ENCODE data around the gene TSPAN9. TPM values are rescaled to one million over a fixed set of nuclear protein-coding genes. Genes with fewer than 3 reads are reported as not detected.

TSPAN9 gene
- total RNA-seq, 1 donor from 2014 or later = 0.09 TPM

DNA sequence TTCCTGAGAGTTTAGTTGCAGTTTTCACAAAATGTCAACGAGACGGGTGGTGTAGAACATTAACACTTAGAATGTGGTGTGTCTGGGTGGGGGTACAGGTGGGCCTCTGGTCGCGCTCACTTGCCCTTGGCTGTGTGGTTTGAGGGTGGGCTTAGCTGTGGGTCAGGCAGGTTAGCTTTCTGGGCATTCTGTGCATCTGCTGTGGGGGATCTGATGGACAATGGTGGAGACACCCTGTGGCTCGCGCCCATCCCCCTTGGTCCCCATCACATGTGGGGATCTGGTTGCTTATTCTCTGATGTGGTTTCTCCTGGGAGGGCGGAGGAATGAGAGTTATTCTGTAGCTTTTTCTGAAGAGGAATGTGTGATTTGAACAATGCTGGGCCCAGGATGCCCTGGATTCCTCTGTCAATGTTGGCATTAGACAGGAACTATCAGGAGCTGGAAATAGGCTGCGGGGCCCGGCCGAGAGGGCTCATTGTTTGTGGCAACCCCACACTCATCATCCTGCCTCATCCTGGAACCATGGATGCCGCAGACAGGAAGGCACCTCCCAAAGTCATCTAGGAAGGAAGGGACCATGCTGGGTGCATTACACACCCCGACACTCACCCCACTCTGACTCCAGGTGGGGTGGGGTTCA is 101.6 kb downstream of the TSPAN9 start:
- H3K4me3 Mint-ChIP-seq = no peak overlapping the region
- H3K36me3 Mint-ChIP-seq (ENCODE audit: low read depth) = no peaks in the 10 kb centered on the region
- H3K4me1 Mint-ChIP-seq = no peaks in the 10 kb centered on the region
- DNase-seq = no peak
- no peaks in the 10 kb centered on the region for H3K9me3 Mint-ChIP-seq
- no peak overlapping the region for H3K27ac Mint-ChIP-seq
- H3K27me3 Mint-ChIP-seq = peaks cover 11% of the 10 kb centered on the region
- intact Hi-C loops (cut with micrococcal nuclease) = no loop called here

DNA sequence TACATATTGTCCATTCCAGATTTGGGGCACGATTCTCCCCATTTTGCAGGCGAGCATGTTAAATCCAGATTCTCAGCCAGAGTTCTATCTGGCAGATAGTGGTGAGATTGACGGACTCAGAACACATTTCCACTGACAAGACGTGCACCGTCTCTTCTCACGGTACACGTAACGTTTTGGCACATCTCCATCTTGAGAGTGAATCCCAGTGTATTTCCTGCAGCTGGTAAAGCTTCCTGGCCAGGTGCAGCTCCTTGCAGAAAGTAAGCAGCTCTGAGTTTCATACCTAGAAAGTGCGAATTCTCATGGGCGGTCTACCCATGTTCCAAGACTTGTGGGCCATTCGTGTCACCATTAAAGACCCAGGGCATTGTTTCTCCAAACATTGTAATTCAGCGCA is 102.6 kb downstream of the TSPAN9 start:
- Mint-ChIP-seq H3K36me3 (ENCODE audit: low read depth) (no peaks in the 10 kb centered on the region), H3K4me3 (no peak overlapping the region), H3K27ac (no peak overlapping the region), H3K4me1 (no peaks in the 10 kb centered on the region), H3K27me3 (peaks cover 11% of the 10 kb centered on the region), H3K9me3 (no peaks in the 10 kb centered on the region)
- intact Hi-C loops (cut with micrococcal nuclease) = no loop called here
- no peak for DNase-seq

GRCh38 chr12:3182426-3182825 is 105.2 kb downstream of the TSPAN9 start:
- intact Hi-C loops (cut with micrococcal nuclease) = no loop called here
- Mint-ChIP-seq H3K27me3 (peaks cover 11% of the 10 kb centered on the region), H3K4me1 (no peaks in the 10 kb centered on the region), H3K36me3 (ENCODE audit: low read depth) (no peaks in the 10 kb centered on the region), H3K27ac (no peak overlapping the region), H3K4me3 (no peak overlapping the region), H3K9me3 (no peaks in the 10 kb centered on the region)
- DNase-seq = no peak

- intact Hi-C loops (cut with micrococcal nuclease) = no loop called here
- Mint-ChIP-seq H3K36me3 (ENCODE audit: low read depth) (no peaks in the 10 kb centered on the region), H3K4me3 (no peak overlapping the region)
Measured at GRCh38 chr12:3184485-3184884, 107.3 kb downstream of the TSPAN9 start.

DNA sequence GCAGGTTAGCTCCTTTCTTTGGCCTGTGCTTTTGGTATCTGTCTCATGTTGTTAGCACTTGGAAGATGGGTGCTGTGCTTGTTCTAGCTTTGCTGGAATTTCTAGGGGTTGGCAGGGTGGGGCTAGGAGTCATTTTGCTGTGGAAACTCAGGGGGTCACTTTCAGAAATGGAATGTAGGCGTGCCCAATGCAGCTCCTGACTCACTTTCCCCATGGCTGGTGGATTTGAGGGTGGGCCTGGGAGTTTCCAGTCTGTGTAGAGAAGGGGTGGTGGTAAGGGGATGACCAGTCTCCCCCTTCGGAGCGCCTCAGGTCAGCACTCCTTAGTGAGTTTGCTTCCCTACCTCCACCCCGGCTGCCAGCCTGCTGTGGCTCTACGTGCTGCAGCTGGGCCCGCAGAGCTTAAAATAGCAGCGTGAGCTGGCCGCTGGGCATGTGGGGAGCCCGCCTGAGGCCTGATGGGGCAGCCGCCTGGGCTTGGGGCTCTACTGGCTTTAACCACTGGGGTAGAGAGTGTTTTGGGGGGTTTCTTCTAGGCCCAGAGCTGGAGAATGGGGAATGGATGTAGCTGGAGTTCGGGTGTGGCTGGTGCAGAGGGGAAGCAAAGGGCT is 108.2 kb downstream of the TSPAN9 start:
- DNase-seq = no peak
- H3K27me3 Mint-ChIP-seq = peaks cover 2% of the 10 kb centered on the region
- H3K4me3 Mint-ChIP-seq = no peak overlapping the region
- H3K9me3 Mint-ChIP-seq = no peaks in the 10 kb centered on the region
- no peaks in the 10 kb centered on the region for H3K4me1 Mint-ChIP-seq
- H3K36me3 Mint-ChIP-seq (ENCODE audit: low read depth) = no peaks in the 10 kb centered on the region
- intact Hi-C loops (cut with micrococcal nuclease) = no loop called here
- H3K27ac Mint-ChIP-seq = no peak overlapping the region

More at GRCh38 chr12:3184485-3184884, 107.3 kb downstream of the TSPAN9 start:
- Mint-ChIP-seq H3K27me3 (peaks cover 3% of the 10 kb centered on the region), H3K27ac (no peak overlapping the region), H3K4me1 (no peaks in the 10 kb centered on the region), H3K9me3 (no peaks in the 10 kb centered on the region)
- no peak for DNase-seq

DNA sequence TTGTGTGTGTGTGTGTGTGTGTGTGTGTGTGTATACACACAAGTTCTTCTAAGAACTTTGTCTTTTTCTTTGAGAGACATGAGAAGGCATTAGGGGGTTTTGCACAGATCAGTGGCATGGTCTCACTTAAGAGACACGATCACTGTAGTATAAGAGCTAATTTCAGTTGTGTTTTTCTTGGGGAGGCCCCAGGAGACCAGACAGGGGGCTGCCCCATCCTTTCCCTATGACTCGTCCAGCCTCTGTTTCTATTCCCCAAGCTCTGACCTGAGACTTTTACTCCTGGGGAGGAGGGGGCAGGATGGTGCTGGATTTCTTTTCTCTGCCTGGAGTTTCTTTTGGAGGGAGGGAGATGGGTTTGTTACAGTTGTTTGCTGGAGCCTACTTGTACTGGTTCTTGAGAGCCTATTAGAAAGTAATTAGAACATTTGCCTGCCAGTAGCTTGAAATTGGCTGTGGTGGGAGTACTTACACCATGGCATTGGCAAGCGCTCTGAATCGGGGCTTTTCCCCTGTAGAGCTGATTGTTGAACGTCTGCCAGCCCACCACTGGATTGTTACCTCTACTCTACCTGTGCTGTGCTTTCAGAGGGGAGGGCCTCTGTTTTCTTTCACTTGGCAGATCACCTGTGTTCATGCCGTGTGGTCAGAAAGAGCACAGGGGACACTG is 109.5 kb downstream of the TSPAN9 start:
- no peak overlapping the region for H3K27ac Mint-ChIP-seq
- no peaks in the 10 kb centered on the region for H3K36me3 Mint-ChIP-seq (ENCODE audit: low read depth)
- peaks cover 4% of the 10 kb centered on the region for H3K27me3 Mint-ChIP-seq
- intact Hi-C loops (cut with micrococcal nuclease) = no loop called here
- H3K4me1 Mint-ChIP-seq = no peaks in the 10 kb centered on the region
- H3K9me3 Mint-ChIP-seq = no peaks in the 10 kb centered on the region
- H3K4me3 Mint-ChIP-seq = no peak overlapping the region
- DNase-seq = no peak

DNA sequence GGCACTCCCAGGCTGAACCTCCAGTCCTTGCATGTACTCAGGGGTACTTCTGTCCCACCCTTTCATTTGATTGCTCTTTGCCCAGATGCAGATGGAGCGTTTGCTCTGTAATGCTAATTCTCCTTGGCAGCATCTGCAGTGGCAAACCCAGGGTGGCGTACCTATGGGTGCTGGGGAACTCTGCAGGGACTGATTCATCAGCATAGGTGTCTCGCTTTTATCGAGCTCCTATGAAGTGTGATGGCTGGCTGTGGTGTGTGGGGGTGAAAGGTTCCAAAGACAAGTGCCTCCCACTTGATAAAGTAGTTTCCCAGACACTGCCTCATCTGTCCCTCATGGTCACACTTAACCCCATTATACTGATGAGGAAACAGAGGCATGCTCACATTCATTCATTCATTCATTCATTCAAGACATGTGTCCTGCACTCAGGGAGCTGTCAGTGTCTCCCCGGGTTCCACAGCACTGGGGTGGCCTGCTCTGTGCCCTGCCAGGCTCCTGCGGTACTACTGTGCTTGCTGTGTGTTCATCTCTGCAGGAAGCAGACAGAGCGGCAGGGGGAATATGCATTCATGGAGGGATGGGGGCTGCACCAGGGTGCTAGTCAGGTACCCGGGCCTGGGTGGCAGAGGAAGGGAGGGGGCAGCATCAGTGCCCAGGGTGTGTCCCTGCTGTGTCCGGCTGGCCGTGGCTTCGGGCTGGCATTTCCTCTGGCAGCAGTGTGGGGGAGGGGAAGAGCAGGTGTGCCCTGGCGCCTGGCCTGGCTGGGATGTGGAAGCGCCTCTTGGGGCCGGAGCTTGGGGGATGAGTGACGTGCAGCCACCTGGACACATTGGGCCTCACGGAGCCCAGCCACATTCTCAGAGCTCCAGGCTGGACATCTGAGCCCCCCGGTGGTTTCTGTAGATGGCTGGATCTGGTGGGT is 110.9 kb downstream of the TSPAN9 start:
- no peak for DNase-seq
- Mint-ChIP-seq H3K36me3 (ENCODE audit: low read depth) (no peaks in the 10 kb centered on the region), H3K27ac (no peak overlapping the region), H3K9me3 (no peaks in the 10 kb centered on the region), H3K4me3 (no peak overlapping the region), H3K27me3 (peaks cover 4% of the 10 kb centered on the region), H3K4me1 (no peaks in the 10 kb centered on the region)
- intact Hi-C loops (cut with micrococcal nuclease) = no loop called here

DNA sequence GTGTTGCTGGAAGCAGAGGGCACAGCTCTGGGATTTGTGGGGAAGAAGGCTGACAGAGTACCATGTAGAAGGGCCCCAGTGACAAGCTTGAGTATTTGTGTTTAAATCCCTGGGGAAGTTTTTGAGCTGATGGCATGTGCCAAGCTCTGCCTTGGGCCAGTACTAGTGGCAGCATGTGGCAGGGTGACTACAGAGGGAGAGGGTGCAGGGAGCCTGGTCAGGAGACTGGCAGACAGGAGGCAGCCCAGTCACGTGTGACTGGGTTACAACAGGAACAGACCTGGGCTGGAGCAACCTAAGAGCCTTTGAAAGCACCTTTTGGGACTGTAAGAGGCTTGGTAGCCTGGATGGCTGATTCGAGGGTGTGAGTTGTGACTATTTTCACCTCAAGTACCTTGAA is 112.1 kb downstream of the TSPAN9 start:
- Mint-ChIP-seq H3K9me3 (no peaks in the 10 kb centered on the region), H3K4me1 (no peaks in the 10 kb centered on the region), H3K27ac (no peak overlapping the region), H3K27me3 (peaks cover 6% of the 10 kb centered on the region), H3K4me3 (no peak overlapping the region), H3K36me3 (ENCODE audit: low read depth) (no peaks in the 10 kb centered on the region)
- DNase-seq = no peak
- intact Hi-C loops (cut with micrococcal nuclease) = no loop called here

GRCh38 chr12:3190101-3190500 is 112.9 kb downstream of the TSPAN9 start:
- intact Hi-C loops (cut with micrococcal nuclease) = no loop called here
- no peak for DNase-seq
- Mint-ChIP-seq H3K4me1 (no peaks in the 10 kb centered on the region), H3K4me3 (no peak overlapping the region), H3K27me3 (peaks cover 6% of the 10 kb centered on the region), H3K27ac (no peak overlapping the region), H3K36me3 (ENCODE audit: low read depth) (no peaks in the 10 kb centered on the region), H3K9me3 (no peaks in the 10 kb centered on the region)

DNA sequence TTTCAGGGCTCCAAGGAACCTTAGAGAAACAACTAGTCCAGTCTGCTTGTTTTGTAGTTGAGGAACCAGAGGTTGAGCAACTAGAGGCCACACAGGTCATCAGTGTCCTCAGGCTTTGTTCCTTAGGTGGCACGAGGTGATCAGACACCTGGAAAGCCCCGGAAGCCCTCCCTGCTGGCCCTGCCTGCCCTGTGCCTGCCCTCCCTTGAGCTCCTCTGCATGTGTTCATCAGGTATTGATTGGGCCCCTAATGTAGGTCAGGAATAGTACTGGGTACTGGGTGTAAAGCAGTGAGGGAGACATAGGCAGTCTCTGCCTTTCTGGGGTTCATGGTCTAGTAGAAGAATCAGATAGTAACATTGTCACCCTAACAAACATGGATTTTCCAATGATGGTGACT is 114.3 kb downstream of the TSPAN9 start:
- Mint-ChIP-seq H3K4me3 (no peak overlapping the region), H3K36me3 (ENCODE audit: low read depth) (no peaks in the 10 kb centered on the region), H3K9me3 (no peaks in the 10 kb centered on the region), H3K27me3 (peaks cover 11% of the 10 kb centered on the region), H3K27ac (no peak overlapping the region), H3K4me1 (no peaks in the 10 kb centered on the region)
- no peak for DNase-seq
- intact Hi-C loops (cut with micrococcal nuclease) = no loop called here

DNA sequence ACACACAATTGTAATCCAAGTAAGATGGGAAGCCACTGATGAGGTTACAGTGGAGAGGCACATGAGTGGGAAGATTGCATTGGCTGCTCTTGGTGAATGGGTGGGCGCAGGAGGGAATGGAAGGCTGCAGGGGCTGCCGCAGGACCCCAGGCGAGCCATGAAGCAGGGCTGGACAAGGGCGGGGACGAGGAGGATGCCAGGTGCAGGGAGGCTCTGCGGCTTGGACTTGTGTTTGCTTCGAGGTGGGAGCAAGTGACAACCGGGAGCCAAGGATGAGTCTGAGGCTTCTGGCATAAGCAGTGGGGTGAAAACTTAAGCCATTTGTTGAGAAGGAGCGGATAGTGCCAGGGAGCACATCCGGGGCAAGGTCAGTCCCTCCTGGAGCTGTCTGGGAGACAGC is 115.0 kb downstream of the TSPAN9 start:
- H3K9me3 Mint-ChIP-seq = no peaks in the 10 kb centered on the region
- intact Hi-C loops (cut with micrococcal nuclease) = no loop called here
- no peak for DNase-seq
- H3K27ac Mint-ChIP-seq = no peak overlapping the region
- no peak overlapping the region for H3K4me3 Mint-ChIP-seq
- no peaks in the 10 kb centered on the region for H3K36me3 Mint-ChIP-seq (ENCODE audit: low read depth)
- H3K27me3 Mint-ChIP-seq = peaks cover 16% of the 10 kb centered on the region
- H3K4me1 Mint-ChIP-seq = no peaks in the 10 kb centered on the region

GRCh38 chr12:3193131-3193530 is 116.0 kb downstream of the TSPAN9 start:
- Mint-ChIP-seq H3K27ac (no peak overlapping the region), H3K4me3 (no peak overlapping the region), H3K9me3 (no peaks in the 10 kb centered on the region), H3K4me1 (no peaks in the 10 kb centered on the region), H3K36me3 (ENCODE audit: low read depth) (no peaks in the 10 kb centered on the region), H3K27me3 (peaks cover 16% of the 10 kb centered on the region)
- DNase-seq = no peak
- intact Hi-C loops (cut with micrococcal nuclease) = no loop called here

GRCh38 chr12:3193755-3194154 is 116.6 kb downstream of the TSPAN9 start:
- intact Hi-C loops (cut with micrococcal nuclease) = no loop called here
- DNase-seq = no peak
- Mint-ChIP-seq H3K4me1 (no peaks in the 10 kb centered on the region), H3K36me3 (ENCODE audit: low read depth) (no peaks in the 10 kb centered on the region), H3K9me3 (no peaks in the 10 kb centered on the region), H3K27me3 (peaks cover 16% of the 10 kb centered on the region), H3K4me3 (no peak overlapping the region), H3K27ac (no peak overlapping the region)

GRCh38 chr12:3195337-3195736 is 118.2 kb downstream of the TSPAN9 start:
- H3K36me3 Mint-ChIP-seq (ENCODE audit: low read depth) = no peaks in the 10 kb centered on the region
- H3K27ac Mint-ChIP-seq = no peak overlapping the region
- no peaks in the 10 kb centered on the region for H3K4me1 Mint-ChIP-seq
- peaks cover 25% of the 10 kb centered on the region for H3K27me3 Mint-ChIP-seq
- intact Hi-C loops (cut with micrococcal nuclease) = no loop called here
- no peak for DNase-seq
- no peak overlapping the region for H3K4me3 Mint-ChIP-seq
- no peaks in the 10 kb centered on the region for H3K9me3 Mint-ChIP-seq
